ENCODE data around the gene RPL14. TPM values are rescaled to one million over a fixed set of nuclear protein-coding genes. Genes with fewer than 3 reads are reported as not detected.
A peak's percentile ranks its signal among the peaks of the same experiment; 100 is the strongest.

Gene RPL14
- total RNA-seq, 6 experiments from 2014 or later = 173 to 573 (median 551) TPM

GRCh38 chr3:40445880-40446279 is 11.3 kb upstream of the RPL14 start:
- intact Hi-C loops (cut with DNase I) = no loop called here
- Histone ChIP-seq H3K27me3 (no peaks in the 10 kb centered on the region), H3K4me1 (no peaks in the 10 kb centered on the region), H3K27ac (no peak overlapping the region), H3K9me3 (no peaks in the 10 kb centered on the region), H3K4me3 (no peak overlapping the region), H3K36me3 (peaks cover 0 to 19% (median 0%) of the 10 kb centered on the region in 4 donors)
- no peak for DNase-seq
- no peak for TF ChIP-seq POLR2A (IDR thresholded peaks at IDR 0.05)
- TF ChIP-seq CTCF (IDR thresholded peaks at IDR 0.05) = no peak
- no peak for ATAC-seq
- 74% methylated on average over 4 of the region's 4 CpGs for WGBS (ENCODE audit: insufficient coverage, low coverage, low lambda C conversion rate, missing lambda C conversion rate)

- DNase-seq (no peak), ATAC-seq (no peak)
- H3K36me3 ChIP-seq = peaks cover 0 to 12% (median 0%) of the 10 kb centered on the region in 4 donors
- H3K27me3 ChIP-seq = no peaks in the 10 kb centered on the region
- 93% methylated on average over 2 of the region's 2 CpGs for WGBS (ENCODE audit: insufficient coverage, low coverage, low lambda C conversion rate, missing lambda C conversion rate)
- H3K27ac ChIP-seq = no peak overlapping the region
- intact Hi-C loops (cut with DNase I) = no loop called here
- H3K9me3 ChIP-seq = no peaks in the 10 kb centered on the region
- TF ChIP-seq CTCF (IDR thresholded peaks at IDR 0.05) = no peak
- TF ChIP-seq POLR2A (IDR thresholded peaks at IDR 0.05) = no peak
- H3K4me3 ChIP-seq = no peak overlapping the region
- peaks cover 0 to 19% (median 6%) of the 10 kb centered on the region in 4 donors for H3K4me1 ChIP-seq
These were observed 6.7 kb upstream of the RPL14 start for GRCh38 chr3:40450438-40450837.

- intact Hi-C loops (cut with DNase I) = no loop called here
- no peak for DNase-seq
- H3K36me3 ChIP-seq = peaks cover 0 to 1% (median 0%) of the 10 kb centered on the region in 4 donors
These were observed 5.6 kb upstream of the RPL14 start for GRCh38 chr3:40451551-40451950.

GRCh38 chr3:40452057-40452456 is 5.1 kb upstream of the RPL14 start:
- Histone ChIP-seq H3K9me3 (no peaks in the 10 kb centered on the region), H3K27ac (peak overlapping the region in 1 of 3 donors; percentile 96), H3K36me3 (no peaks in the 10 kb centered on the region), H3K4me3 (peak overlapping the region in 2 of 3 donors; percentile 68 to 73), H3K27me3 (no peaks in the 10 kb centered on the region), H3K4me1 (peaks cover 0 to 19% (median 6%) of the 10 kb centered on the region in 4 donors)
- WGBS (ENCODE audit: insufficient coverage, low coverage, low lambda C conversion rate, missing lambda C conversion rate) = 74% methylated on average over 1 of the region's 1 CpG
- DNase-seq (no peak), ATAC-seq (no peak)
- TF ChIP-seq CTCF (IDR thresholded peaks at IDR 0.05) = no peak
- no peak for TF ChIP-seq POLR2A (IDR thresholded peaks at IDR 0.05)
- intact Hi-C loops (cut with DNase I) = no loop called here

More at GRCh38 chr3:40451551-40451950, 5.6 kb upstream of the RPL14 start:
- Histone ChIP-seq H3K4me1 (peaks cover 0 to 19% (median 6%) of the 10 kb centered on the region in 4 donors), H3K27me3 (no peaks in the 10 kb centered on the region), H3K9me3 (no peaks in the 10 kb centered on the region), H3K27ac (no peak overlapping the region), H3K4me3 (no peak overlapping the region)
- TF ChIP-seq CTCF (IDR thresholded peaks at IDR 0.05) = no peak
- TF ChIP-seq POLR2A (IDR thresholded peaks at IDR 0.05) = no peak
- no peak for ATAC-seq

GRCh38 chr3:40452562-40452875 is 4.6 kb upstream of the RPL14 start:
- Histone ChIP-seq H3K27me3 (no peaks in the 10 kb centered on the region), H3K4me1 (peaks cover 0 to 19% (median 6%) of the 10 kb centered on the region in 4 donors), H3K9me3 (no peaks in the 10 kb centered on the region), H3K4me3 (peak overlapping the region; percentile 64 to 73 (median 68)), H3K36me3 (no peaks in the 10 kb centered on the region), H3K27ac (peak overlapping the region; percentile 92 to 97 (median 96))
- DNase-seq (no peak), ATAC-seq (peak in 1 of 4 donors; percentile 42)
- 0% methylated on average over 2 of the region's 7 CpGs for WGBS (ENCODE audit: insufficient coverage, low coverage, low lambda C conversion rate, missing lambda C conversion rate)
- no peak for TF ChIP-seq CTCF (IDR thresholded peaks at IDR 0.05)
- TF ChIP-seq POLR2A (IDR thresholded peaks at IDR 0.05) = no peak
- intact Hi-C loops (cut with DNase I) = no loop called here

Data from right lobe of liver (tissue), 6 donors.